SK-N-SH (cell line): ENCODE results near the gene PAPPA2.

Experiments used
- NFIC ChIP-seq: IDR thresholded peaks from 2 replicates; pipeline ENCODE4 v1.4.0; 2012; ENCODE audit warnings: borderline replicate concordance
- POLR2AphosphoS5 ChIP-seq: IDR thresholded peaks from 2 replicates; pipeline ENCODE4 v1.6.1; 2012; ENCODE audit warnings: low read depth, low read length
- TF ChIP-seq, protein P1 (sequence below): fragments of 200-600 bp; sonication (generic); IDR thresholded peaks from 2 replicates; pipeline ENCODE4 v1.6.1; 2017; ENCODE audit warnings: antibody characterized with exemption, mild to moderate bottlenecking, moderate library complexity
- TF ChIP-seq, protein P2 (sequence below): IDR thresholded peaks from 2 replicates; pipeline ENCODE4 v1.4.0; 2012; ENCODE audit warnings: low read depth, borderline replicate concordance

DNA sequence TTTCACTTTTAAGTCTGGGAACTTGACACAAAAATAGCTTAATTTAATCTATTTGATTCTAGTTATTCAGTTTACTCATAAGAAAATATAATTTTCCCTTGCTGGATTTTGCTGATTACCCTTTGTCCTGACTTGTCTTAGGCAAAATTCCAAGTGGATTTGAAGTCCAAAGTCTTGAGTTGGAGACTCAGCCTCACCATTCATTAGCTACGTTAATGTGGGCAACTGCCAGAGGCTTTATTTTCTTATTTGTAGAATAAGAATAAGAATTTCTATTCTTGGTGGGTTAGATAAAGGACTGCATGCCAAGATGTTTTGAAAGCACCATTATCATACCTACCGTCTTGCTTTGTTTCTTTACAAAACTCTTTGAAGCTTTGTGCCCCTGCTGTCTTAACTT is 22.8 kb upstream of the PAPPA2 start:
- TF ChIP-seq, protein P1, sequence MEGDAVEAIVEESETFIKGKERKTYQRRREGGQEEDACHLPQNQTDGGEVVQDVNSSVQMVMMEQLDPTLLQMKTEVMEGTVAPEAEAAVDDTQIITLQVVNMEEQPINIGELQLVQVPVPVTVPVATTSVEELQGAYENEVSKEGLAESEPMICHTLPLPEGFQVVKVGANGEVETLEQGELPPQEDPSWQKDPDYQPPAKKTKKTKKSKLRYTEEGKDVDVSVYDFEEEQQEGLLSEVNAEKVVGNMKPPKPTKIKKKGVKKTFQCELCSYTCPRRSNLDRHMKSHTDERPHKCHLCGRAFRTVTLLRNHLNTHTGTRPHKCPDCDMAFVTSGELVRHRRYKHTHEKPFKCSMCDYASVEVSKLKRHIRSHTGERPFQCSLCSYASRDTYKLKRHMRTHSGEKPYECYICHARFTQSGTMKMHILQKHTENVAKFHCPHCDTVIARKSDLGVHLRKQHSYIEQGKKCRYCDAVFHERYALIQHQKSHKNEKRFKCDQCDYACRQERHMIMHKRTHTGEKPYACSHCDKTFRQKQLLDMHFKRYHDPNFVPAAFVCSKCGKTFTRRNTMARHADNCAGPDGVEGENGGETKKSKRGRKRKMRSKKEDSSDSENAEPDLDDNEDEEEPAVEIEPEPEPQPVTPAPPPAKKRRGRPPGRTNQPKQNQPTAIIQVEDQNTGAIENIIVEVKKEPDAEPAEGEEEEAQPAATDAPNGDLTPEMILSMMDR: no peak
- TF ChIP-seq POLR2AphosphoS5 (no peak), NFIC (no peak)
- TF ChIP-seq, protein P2, sequence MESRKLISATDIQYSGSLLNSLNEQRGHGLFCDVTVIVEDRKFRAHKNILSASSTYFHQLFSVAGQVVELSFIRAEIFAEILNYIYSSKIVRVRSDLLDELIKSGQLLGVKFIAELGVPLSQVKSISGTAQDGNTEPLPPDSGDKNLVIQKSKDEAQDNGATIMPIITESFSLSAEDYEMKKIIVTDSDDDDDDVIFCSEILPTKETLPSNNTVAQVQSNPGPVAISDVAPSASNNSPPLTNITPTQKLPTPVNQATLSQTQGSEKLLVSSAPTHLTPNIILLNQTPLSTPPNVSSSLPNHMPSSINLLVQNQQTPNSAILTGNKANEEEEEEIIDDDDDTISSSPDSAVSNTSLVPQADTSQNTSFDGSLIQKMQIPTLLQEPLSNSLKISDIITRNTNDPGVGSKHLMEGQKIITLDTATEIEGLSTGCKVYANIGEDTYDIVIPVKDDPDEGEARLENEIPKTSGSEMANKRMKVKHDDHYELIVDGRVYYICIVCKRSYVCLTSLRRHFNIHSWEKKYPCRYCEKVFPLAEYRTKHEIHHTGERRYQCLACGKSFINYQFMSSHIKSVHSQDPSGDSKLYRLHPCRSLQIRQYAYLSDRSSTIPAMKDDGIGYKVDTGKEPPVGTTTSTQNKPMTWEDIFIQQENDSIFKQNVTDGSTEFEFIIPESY: no peak
